ENCODE data around the gene FOXD3.

The FOXD3 gene

DNA sequence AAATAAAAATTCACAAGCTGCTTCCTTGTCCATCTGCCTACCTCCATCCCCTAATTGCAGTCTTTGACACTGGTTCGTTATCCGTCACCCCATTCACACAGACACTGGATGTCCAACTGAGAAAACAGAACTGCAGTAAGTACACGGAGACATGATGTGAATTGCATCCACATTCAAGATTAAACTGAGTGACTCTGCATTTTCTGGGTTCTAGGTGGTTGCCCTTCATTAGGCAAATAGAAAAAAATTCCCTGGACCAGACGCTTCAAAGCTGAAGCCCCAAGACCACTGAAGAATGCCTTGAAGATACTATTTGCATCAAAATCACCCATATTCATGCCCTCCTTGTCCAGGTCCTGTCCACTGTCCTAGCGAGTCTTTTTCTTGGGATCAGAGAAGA is 37.2 kb downstream of the FOXD3 start:
- Mint-ChIP-seq H3K4me1 (no peaks in the 10 kb centered on the region), H3K36me3 (no peaks in the 10 kb centered on the region), H3K4me3 (no peak overlapping the region), H3K9me3 (no peaks in the 10 kb centered on the region), H3K27ac (no peak overlapping the region), H3K27me3 (peaks cover 17 to 21% of the 10 kb centered on the region in 2 donors)
- DNase-seq = no peak
- ATAC-seq (replicated peaks) = no peak

DNA sequence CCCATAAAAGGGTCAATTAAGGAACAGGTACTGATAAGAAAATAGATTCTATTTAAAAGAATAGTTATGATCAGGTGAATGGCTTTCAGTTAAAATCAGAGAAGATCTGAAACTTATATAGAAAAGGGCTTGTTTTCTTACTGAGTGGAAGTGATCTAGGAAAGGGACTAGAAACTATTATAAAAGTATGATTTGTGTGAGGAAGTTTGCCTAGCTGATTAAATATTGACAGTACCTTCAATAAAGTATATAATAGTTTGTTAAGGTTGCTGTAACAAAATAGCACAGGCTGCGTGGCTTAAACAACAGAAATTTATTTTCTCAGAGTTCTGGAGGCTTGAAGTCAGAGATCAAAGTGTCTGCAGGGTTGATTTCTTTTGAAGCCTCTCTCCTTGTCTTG is 39.7 kb downstream of the FOXD3 start:
- H3K36me3 Mint-ChIP-seq = no peaks in the 10 kb centered on the region
- ATAC-seq (replicated peaks) = no peak
- no peak overlapping the region for H3K4me3 Mint-ChIP-seq
- peaks cover 6 to 7% of the 10 kb centered on the region in 2 donors for H3K4me1 Mint-ChIP-seq
- no peak overlapping the region for H3K27ac Mint-ChIP-seq
- H3K9me3 Mint-ChIP-seq = no peaks in the 10 kb centered on the region
- no peak for DNase-seq
- peaks cover 12 to 13% of the 10 kb centered on the region in 2 donors for H3K27me3 Mint-ChIP-seq

DNA sequence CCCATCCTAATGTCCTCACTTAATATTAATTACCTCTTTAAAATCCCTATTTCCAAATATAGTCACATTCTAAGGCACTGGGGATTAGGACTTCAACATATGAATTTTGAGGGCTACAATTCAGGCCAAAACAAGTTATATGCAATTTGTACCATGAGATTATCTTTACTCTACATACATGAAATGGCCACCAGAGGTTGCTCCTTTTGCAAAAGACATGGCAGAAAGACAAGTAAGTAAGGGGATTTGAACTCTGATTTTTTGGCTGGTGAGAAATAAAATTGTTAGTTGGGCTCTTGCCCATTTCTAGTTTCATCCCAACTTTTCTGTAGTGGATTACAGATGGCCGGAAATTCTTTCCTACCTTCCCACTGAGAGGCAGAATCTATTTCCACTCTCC is 40.2 kb downstream of the FOXD3 start:
- H3K4me1 Mint-ChIP-seq = peaks cover 6 to 7% of the 10 kb centered on the region in 2 donors
- H3K27me3 Mint-ChIP-seq = peaks cover 8 to 13% of the 10 kb centered on the region in 2 donors
- no peaks in the 10 kb centered on the region for H3K36me3 Mint-ChIP-seq
- H3K27ac Mint-ChIP-seq = no peak overlapping the region
- no peak overlapping the region for H3K4me3 Mint-ChIP-seq
- ATAC-seq (replicated peaks) (no peak), DNase-seq (no peak)
- no peaks in the 10 kb centered on the region for H3K9me3 Mint-ChIP-seq

DNA sequence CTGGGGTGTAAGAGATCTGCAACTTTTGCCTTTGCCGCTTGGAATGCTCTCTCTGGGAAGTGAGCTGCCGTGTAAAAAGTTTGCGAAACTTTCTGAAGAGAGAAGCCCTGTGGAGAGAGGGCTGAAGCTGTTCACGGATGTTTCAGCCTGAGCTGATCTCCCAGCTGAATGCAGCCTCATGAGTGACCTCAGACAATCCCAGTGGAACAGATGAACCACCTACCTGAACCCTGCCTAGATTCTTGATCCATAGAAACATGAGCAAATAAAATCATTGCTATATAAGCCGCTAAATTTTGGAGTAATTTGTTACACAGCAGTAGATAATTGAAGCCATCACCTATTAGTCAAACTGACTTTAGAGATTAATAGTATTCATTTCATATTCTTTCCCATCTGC is 40.6 kb downstream of the FOXD3 start:
- H3K9me3 Mint-ChIP-seq = no peaks in the 10 kb centered on the region
- peaks cover 7 to 10% of the 10 kb centered on the region in 2 donors for H3K4me1 Mint-ChIP-seq
- H3K27ac Mint-ChIP-seq = no peak overlapping the region
- peaks cover 8 to 13% of the 10 kb centered on the region in 2 donors for H3K27me3 Mint-ChIP-seq
- DNase-seq (no peak), ATAC-seq (replicated peaks) (no peak)
- no peak overlapping the region for H3K4me3 Mint-ChIP-seq
- no peaks in the 10 kb centered on the region for H3K36me3 Mint-ChIP-seq

DNA sequence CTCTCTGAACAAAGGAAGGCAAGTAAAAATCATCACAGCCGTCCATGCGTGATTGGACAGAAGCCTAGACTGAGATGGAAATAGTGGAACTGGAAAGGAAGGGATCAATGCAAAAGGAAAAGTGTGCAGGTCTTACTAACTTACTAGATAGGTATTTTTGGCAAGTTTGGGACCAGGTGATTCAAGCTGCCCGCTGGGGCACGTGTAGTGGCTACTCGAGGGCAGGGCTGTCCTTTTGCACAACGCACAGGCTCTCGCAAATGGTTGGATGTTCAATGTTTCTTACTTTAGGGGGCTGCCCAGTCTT is 44.5 kb downstream of the FOXD3 start:
- H3K27ac Mint-ChIP-seq = peak overlapping the region; percentile 84
- DNase-seq = no peak
- H3K36me3 Mint-ChIP-seq = peaks cover 5 to 7% of the 10 kb centered on the region in 2 donors
- H3K27me3 Mint-ChIP-seq = peaks cover 0 to 3% of the 10 kb centered on the region in 2 donors
- H3K4me1 Mint-ChIP-seq = peaks cover 12 to 22% of the 10 kb centered on the region in 2 donors
- peak overlapping the region; percentile 81 to 100 for H3K4me3 Mint-ChIP-seq
- ATAC-seq (replicated peaks) = no peak
- H3K9me3 Mint-ChIP-seq = no peaks in the 10 kb centered on the region

DNA sequence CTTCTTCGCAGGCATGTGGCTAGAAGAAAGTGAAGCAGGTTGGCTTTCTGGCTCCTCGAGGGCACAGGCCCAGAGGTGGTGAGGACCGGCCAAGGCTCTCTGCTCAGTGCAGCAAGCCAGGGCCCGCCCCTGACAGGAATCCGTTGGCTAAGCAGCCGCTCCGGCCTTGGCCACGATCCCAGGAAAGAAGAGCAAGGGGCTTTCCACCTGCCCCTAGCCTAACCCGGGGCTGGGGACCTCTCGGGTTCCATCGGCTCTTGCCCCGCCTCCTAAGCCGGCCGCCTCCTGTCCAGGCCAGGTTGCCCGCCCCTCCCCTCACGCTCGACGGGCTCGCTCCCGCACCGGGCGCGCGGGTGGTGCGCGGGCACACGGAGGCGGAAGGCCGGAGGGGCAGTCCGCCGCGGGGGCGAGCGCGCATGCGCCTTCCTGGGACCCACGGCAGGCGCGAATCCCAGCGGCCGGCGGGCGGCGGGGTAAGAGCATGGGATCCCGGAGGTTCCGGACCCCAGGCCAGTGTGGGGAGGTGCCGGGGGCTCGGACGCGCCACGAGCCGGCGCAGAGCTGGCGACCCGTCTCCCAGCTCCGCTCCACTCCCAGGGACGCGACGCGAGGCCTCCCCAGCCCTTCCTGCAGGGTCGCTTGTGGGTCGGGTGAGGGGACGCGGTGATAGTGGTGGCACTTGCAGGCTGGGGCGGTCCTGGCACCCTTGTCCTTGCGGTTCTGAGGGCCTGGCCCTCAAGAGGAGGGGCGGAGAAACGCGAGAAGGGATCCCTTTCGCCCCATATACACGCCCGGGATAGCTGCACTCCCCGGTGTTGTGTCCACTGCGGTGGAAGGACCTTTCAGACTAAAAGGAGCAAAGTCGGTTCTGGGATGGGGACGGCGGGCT is 45.1 kb downstream of the FOXD3 start, which contains the start of gene ALG6:
ALG6 (plus strand) TSS at position 413 of the 889 bp plus-strand sequence. CDS start 3,351 bp downstream, outside the sequence.
- Mint-ChIP-seq H3K27me3 (peaks cover 0 to 3% of the 10 kb centered on the region in 2 donors), H3K27ac (peak within 1 kb of the TSS; percentile 94), H3K4me1 (peaks cover 12 to 22% of the 10 kb centered on the region in 2 donors), H3K36me3 (peaks cover 7 to 9% of the 10 kb centered on the region in 2 donors), H3K9me3 (no peaks in the 10 kb centered on the region), H3K4me3 (peak within 1 kb of the TSS; percentile 99 to 100)
- DNase-seq (peak; percentile 97), ATAC-seq (replicated peaks) (peak; percentile 92 to 94)

DNA sequence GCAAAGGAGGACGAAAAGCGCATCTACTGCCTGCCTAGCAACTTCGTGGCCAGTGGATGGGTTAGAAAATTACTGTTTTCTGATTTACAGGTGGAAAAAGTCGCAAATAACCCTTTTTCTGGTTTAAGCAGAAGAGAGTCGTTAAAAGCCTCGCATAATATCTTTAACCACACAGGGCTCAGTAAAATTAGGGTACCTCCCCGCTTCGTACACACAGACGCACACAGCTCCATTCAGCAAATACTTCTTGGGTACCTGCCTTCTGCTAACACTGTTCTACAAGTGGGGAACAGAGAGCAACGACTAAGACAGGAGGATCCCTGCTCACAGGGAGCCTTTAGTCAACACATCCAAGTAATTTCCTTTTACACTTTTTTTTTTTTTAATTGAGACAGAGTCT is 45.8 kb downstream of the FOXD3 start:
- ATAC-seq (replicated peaks) = peak in 1 of 2 donors; percentile 24
- peaks cover 9 to 13% of the 10 kb centered on the region in 2 donors for H3K36me3 Mint-ChIP-seq
- H3K27me3 Mint-ChIP-seq = peaks cover 0 to 2% of the 10 kb centered on the region in 2 donors
- peaks cover 12 to 22% of the 10 kb centered on the region in 2 donors for H3K4me1 Mint-ChIP-seq
- no peaks in the 10 kb centered on the region for H3K9me3 Mint-ChIP-seq
- peak overlapping the region; percentile 99 to 100 for H3K4me3 Mint-ChIP-seq
- DNase-seq = no peak
- H3K27ac Mint-ChIP-seq = peak overlapping the region; percentile 94

Measured in stimulated activated naive B cell treated with anti-CD40 and anti-IgM and Interleukin-4, amounts not matched to agents 10 μg/mL and 1 μg/mL and 100 μg/mL, for 72 hours (primary cell).